ENCODE data around the gene EID3. TPM values are rescaled to one million over a fixed set of nuclear protein-coding genes. Genes with fewer than 3 reads are reported as not detected.

EID3 gene
- total and polyA plus RNA-seq, 2 of the 8 experiments (the other 6 are each of a cell fraction or from before 2014, with no cell fraction given): 1.2 to 2.8 TPM

- DNase-seq (ENCODE audit: low read depth in 1 of 2, low spot score in 2 of 2) (peak in 1 of 2 experiments; percentile 47), FAIRE-seq (no peak)
- Histone ChIP-seq H3K4me3 (ENCODE audit: extremely low read depth in 1 of 4, insufficient read depth in 2 of 4, low read depth in 3 of 4, low read length in 4 of 4) (no peak overlapping the region), H3K18ac (ENCODE audit: extremely low read depth, low read length) (peak overlapping the region; percentile 26), H3K79me2 (ENCODE audit: control insufficient read depth in 1 of 2, insufficient read depth in 2 of 2, low read length in 2 of 2) (0 out of 4 replicates have a peak, but pooled peaks cover 0 to 3% of the 10 kb centered on the region in 2 experiments), H2BK20ac (ENCODE audit: low read length) (no peak overlapping the region), H3K9ac (replicated peaks in 1 of 4; ENCODE audit: extremely low read depth in 1 of 4, low read depth in 3 of 4, low read length in 3 of 4) (no peak overlapping the region), H3K56ac (replicated peaks; ENCODE audit: insufficient read length, low read depth, low read length) (no peak overlapping the region), H3K27me3 (replicated peaks in 1 of 4; ENCODE audit: control insufficient read depth in 3 of 4, extremely low read depth in 1 of 4, insufficient read depth in 3 of 4, low read length in 3 of 4) (no peaks in the 10 kb centered on the region), H4K5ac (ENCODE audit: insufficient read length, low read depth, low read length) (no peak overlapping the region), H3K4me1 (replicated peaks in 1 of 4; ENCODE audit: control insufficient read depth in 3 of 4, insufficient read depth in 4 of 4, low read length in 3 of 4) (peaks cover 0 to 8% (median 6%) of the 10 kb centered on the region in 4 experiments; a peak in 5 of 7 replicates), H3K4ac (replicated peaks; ENCODE audit: insufficient read length, low read depth, low read length) (no peak overlapping the region), H3K79me1 (ENCODE audit: low read depth, low read length) (no peaks in the 10 kb centered on the region; the same call in 1 of the 2 replicates), H4K20me1 (replicated peaks in 1 of 2; ENCODE audit: control insufficient read depth in 1 of 2, insufficient read depth in 2 of 2, low read length in 2 of 2) (peaks cover 0 to 7% of the 10 kb centered on the region in 2 experiments), H2BK120ac (replicated peaks; ENCODE audit: low read depth, low read length) (no peak overlapping the region), H3K14ac (ENCODE audit: insufficient read length) (no peak overlapping the region), H3K4me2 (ENCODE audit: insufficient read depth in 1 of 2, low read depth in 2 of 2, low read length in 2 of 2) (peak overlapping the region; percentile 26 to 31; a peak in 3 of 4 replicates), H4K8ac (ENCODE audit: extremely low read depth, insufficient read depth, low read length) (no peak overlapping the region), H2BK5ac (ENCODE audit: low read depth, low read length) (peak overlapping the region; percentile 36; the same call in 1 of the 2 replicates), H3K23me2 (ENCODE audit: low read depth, low read length) (no peaks in the 10 kb centered on the region), H3K36me3 (ENCODE audit: control insufficient read depth in 2 of 4, insufficient read depth in 4 of 4, low read length in 3 of 4) (peaks cover 9 to 30% (median 10%) of the 10 kb centered on the region in 4 experiments), H2AFZ (ENCODE audit: low read length) (no peak overlapping the region), H2BK15ac (ENCODE audit: low read length) (no peak overlapping the region), H2AK5ac (ENCODE audit: low read depth, low read length) (no peak overlapping the region), H3K23ac (ENCODE audit: insufficient read length) (no peak overlapping the region), H3K27ac (ENCODE audit: low read depth, low read length) (no peak overlapping the region), H4K91ac (replicated peaks; ENCODE audit: insufficient read length, low read length) (no peak overlapping the region), H3K9me3 (ENCODE audit: insufficient read depth in 2 of 2, low read depth in 1 of 2, low read length in 1 of 2) (no peaks in the 10 kb centered on the region), H2BK12ac (ENCODE audit: low read depth, low read length) (peak overlapping the region; percentile 40; the same call in 1 of the 2 replicates)
- TF ChIP-seq BACH1 (IDR thresholded peaks at IDR 0.05; ENCODE audit: low read length) (no peak), POU5F1 (IDR thresholded peaks at IDR 0.05; ENCODE audit: low read depth, low read length) (no peak), POLR2A (IDR thresholded peaks at IDR 0.05; ENCODE audit: control extremely low read depth in 1 of 2, low read depth in 2 of 2, low read length in 2 of 2) (peak in 1 of 2 experiments; percentile 12; a peak in 1 of 3 replicates), ATF3 (IDR thresholded peaks at IDR 0.05; ENCODE audit: insufficient read depth, low read depth, low read length) (no peak)
- ChIA-PET POLR2A (ENCODE audit: partially characterized antibody) (interaction anchor here (0.6 to 1.6 kb wide), 8 partner anchors 13 to 265 kb away, joined by 3 to 6 read pairs (median 4); partner anchors contain the start of genes EID3 and NFYB), CTCF (ENCODE audit: partially characterized antibody) (interaction anchor here (0.6 to 2.9 kb wide), 5 partner anchors 11 to 702 kb away, joined by 3 to 11 read pairs (median 3); no protein-coding TSS in a partner anchor)
- WGBS, 2 experiments (ENCODE audit: extremely low coverage in 1 of 2, insufficient coverage in 1 of 2, insufficient read length in 1 of 2, insufficient replicate concordance in 2 of 2, low coverage in 1 of 2, low lambda C conversion rate in 2 of 2, missing lambda C conversion rate in 1 of 2): 85% methylated on average over 4 of the region's 4 CpGs; no CpG with 5 or more reads in 1 of the 2 experiments
Observed at GRCh38 chr12:104351057-104351983, 47.8 kb downstream of the EID3 start.
